ENCODE results near the gene TSHZ2. TPM values are rescaled to one million over a fixed set of nuclear protein-coding genes. Genes with fewer than 3 reads are reported as not detected.
"Not testable (repeated sequence)": the region's sequence is repeated elsewhere in the genome, so short reads cannot be mapped to it uniquely, and the experiment has no call there.

Gene TSHZ2
- total and polyA plus RNA-seq, 2 experiments from 2014 or later, result 10.4 to 32.0 TPM

DNA sequence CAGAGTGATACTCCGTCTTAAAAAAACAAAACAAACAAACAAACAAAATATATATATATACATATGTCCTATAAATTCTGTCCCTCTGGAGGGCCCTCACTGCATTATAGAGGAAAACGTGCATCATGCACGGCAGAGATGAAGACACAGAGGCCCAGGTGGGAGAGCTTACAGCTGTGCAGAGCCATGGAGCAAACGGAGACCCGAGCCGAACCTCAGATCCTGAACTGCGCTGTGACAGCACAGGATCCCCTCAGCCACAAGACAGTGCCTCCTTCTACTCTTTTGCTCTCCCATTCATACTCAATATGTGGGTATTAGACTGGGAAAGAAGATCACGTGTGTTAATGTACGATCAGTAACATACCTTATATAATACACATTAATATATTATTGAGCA lies 539.9 kb downstream of the TSHZ2 start:
- no peak for DNase-seq (ENCODE audit: low read depth in 1 of 2, low spot score in 1 of 2)
- TF ChIP-seq, protein P1, sequence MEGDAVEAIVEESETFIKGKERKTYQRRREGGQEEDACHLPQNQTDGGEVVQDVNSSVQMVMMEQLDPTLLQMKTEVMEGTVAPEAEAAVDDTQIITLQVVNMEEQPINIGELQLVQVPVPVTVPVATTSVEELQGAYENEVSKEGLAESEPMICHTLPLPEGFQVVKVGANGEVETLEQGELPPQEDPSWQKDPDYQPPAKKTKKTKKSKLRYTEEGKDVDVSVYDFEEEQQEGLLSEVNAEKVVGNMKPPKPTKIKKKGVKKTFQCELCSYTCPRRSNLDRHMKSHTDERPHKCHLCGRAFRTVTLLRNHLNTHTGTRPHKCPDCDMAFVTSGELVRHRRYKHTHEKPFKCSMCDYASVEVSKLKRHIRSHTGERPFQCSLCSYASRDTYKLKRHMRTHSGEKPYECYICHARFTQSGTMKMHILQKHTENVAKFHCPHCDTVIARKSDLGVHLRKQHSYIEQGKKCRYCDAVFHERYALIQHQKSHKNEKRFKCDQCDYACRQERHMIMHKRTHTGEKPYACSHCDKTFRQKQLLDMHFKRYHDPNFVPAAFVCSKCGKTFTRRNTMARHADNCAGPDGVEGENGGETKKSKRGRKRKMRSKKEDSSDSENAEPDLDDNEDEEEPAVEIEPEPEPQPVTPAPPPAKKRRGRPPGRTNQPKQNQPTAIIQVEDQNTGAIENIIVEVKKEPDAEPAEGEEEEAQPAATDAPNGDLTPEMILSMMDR (IDR thresholded peaks at IDR 0.05; ENCODE audit: low read depth, low read length), result no peak
- no peak overlapping the region for H3K4me3 ChIP-seq
- no peaks in the 10 kb centered on the region for H3K4me1 ChIP-seq (ENCODE audit: low read depth)
- H3K27me3 ChIP-seq, result no peaks in the 10 kb centered on the region
- no peaks in the 10 kb centered on the region for H3K36me3 ChIP-seq
- no peaks in the 10 kb centered on the region for H3K9me3 ChIP-seq (ENCODE audit: low read depth)
- no peak overlapping the region for H3K27ac ChIP-seq

DNA sequence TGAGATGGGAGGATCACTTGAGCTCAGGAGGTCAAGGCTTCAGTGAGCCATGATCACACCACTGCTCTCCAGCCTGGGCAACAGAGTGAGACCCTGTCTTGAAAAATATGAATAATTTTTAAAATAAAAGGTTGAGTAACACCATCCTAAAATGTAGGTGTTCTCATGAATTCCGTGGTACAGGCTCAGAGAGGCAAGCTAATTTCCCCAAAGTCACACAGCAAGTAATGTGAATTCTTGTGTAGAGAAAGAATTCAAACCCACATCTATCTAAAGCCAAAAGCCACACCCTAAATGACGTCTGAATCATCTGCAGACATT lies 541.0 kb downstream of the TSHZ2 start:
- DNase-seq (ENCODE audit: low read depth in 1 of 2, low spot score in 1 of 2), result no peak
- H3K4me3 ChIP-seq, result no peak overlapping the region
- TF ChIP-seq, protein P1 (IDR thresholded peaks at IDR 0.05; ENCODE audit: low read depth, low read length), result no peak

DNA sequence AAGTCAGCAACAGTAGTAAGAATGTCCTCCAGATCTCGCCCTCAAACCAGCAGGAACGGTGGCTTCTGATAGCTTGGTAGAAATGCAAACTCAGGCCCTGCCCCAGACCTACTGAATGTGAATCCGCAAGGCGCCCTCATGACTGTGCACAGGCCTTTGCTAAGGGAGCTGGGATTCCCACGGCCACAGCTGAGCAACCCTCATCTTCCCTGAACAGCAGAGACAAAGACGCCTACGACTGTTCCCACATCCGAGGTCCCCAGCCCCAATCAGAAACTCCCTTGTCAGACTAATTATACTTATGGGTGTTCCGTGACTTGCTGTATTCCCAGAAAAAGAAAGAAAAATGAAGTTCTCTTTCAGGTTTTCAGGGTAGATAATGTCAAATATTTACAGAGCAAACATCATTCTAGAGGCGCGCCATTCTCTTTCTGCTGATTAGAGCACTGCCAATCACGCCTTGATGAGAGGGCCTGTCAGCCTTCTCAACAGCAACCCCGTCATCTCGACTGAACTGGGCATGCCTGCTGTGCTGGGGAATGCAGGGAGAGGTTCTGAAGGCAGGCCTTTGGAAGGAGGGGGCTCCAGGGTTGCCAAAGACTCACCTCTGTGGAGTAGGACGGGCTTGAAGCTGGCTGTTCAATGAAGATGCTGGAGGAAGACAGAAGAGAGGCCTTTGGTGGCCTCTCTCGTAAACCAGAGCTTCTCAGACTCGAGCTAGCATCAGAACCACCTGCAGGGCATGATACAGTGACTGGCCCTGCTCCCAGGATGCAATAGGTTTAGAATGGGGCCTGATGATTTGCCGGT lies 541.5 kb downstream of the TSHZ2 start:
- Histone ChIP-seq H3K9me3 (ENCODE audit: low read depth) (no peaks in the 10 kb centered on the region), H3K36me3 (no peaks in the 10 kb centered on the region), H3K4me1 (ENCODE audit: low read depth) (no peaks in the 10 kb centered on the region), H3K27me3 (no peaks in the 10 kb centered on the region), H3K4me3 (no peak overlapping the region), H3K27ac (no peak overlapping the region)
- no peak for DNase-seq (ENCODE audit: low read depth in 1 of 2, low spot score in 1 of 2)
- TF ChIP-seq, protein P1 (IDR thresholded peaks at IDR 0.05; ENCODE audit: low read depth, low read length), result no peak

More for the DNA sequence above, 541.0 kb downstream of the TSHZ2 start:
- Histone ChIP-seq H3K36me3 (no peaks in the 10 kb centered on the region), H3K9me3 (ENCODE audit: low read depth) (no peaks in the 10 kb centered on the region), H3K27ac (no peak overlapping the region), H3K27me3 (no peaks in the 10 kb centered on the region), H3K4me1 (ENCODE audit: low read depth) (no peaks in the 10 kb centered on the region)

DNA sequence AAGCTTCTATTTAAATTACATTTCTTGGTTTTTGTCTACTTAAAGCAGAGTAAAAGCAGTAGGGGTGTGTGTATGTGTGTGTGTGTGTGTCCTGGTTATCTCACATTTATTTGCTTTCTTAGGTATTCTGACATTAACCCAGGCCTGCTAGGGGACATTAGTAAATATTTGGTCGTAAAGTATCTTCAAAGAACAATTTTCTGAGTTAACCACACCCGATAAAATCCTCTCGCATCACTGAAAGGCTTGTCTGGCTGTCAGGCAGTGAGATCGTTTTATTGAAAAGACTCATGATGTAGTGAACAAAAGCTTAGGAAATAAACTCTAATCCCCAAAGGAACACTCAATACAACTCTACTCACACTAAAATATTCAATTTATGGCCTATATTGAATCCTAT lies 543.6 kb downstream of the TSHZ2 start:
- TF ChIP-seq, protein P1 (IDR thresholded peaks at IDR 0.05; ENCODE audit: low read depth, low read length), result no peak
- Histone ChIP-seq H3K9me3 (ENCODE audit: low read depth) (no peaks in the 10 kb centered on the region), H3K4me3 (no peak overlapping the region), H3K27ac (no peak overlapping the region), H3K4me1 (ENCODE audit: low read depth) (no peaks in the 10 kb centered on the region), H3K36me3 (no peaks in the 10 kb centered on the region), H3K27me3 (no peaks in the 10 kb centered on the region)
- no peak for DNase-seq (ENCODE audit: low read depth in 1 of 2, low spot score in 1 of 2)

DNA sequence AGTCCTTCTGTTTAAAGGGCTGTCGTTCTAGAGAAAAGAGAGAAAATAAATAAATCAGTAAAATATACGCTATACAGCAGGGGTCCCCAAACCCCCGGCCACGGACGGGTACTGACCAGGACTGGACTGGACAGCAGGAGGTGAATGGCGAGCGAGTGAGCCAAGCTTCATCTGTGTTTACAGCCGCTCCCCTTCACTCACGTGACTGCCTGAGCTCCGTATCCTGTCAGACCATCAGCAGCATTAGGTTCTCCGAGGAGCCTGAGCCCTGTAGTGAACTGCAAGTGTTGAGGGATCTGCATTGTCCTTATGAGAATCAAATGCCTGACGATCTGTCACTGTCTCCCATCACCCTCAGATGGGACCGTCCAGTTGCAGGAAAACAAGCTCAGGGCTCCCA lies 545.0 kb downstream of the TSHZ2 start:
- Histone ChIP-seq H3K9me3 (ENCODE audit: low read depth) (no peaks in the 10 kb centered on the region), H3K4me1 (ENCODE audit: low read depth) (no peaks in the 10 kb centered on the region), H3K36me3 (no peaks in the 10 kb centered on the region), H3K4me3 (no peak overlapping the region), H3K27ac (no peak overlapping the region), H3K27me3 (no peaks in the 10 kb centered on the region)
- TF ChIP-seq, protein P1 (IDR thresholded peaks at IDR 0.05; ENCODE audit: low read depth, low read length), result no peak
- no peak for DNase-seq (ENCODE audit: low read depth in 1 of 2, low spot score in 1 of 2)

DNA sequence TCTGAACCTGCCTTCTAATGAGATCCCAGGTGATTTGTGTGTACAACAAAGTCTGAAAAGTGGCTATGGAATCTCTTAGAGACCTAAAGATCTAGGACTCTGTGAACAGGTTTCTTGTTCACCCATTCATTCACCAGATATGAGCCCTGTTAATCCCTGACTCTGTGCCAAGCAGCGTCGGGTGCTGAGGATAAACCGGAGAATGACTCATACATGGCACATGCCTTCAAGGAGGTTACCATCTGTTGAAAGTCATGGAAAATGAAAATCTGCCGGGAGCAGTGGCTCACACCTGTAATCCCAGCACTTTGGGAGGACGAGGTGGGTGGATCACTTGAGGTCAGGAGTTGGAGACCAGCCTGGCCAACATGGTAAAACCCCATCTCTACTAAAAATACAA lies 549.3 kb downstream of the TSHZ2 start:
- not testable (repeated sequence) for H3K9me3 ChIP-seq (ENCODE audit: low read depth); H3K27ac ChIP-seq; H3K4me3 ChIP-seq; H3K4me1 ChIP-seq (ENCODE audit: low read depth); H3K27me3 ChIP-seq; H3K36me3 ChIP-seq
- peak in 1 of 2 donors; percentile 46 for DNase-seq (ENCODE audit: low read depth in 1 of 2, low spot score in 1 of 2)

Data from cardiac muscle cell (in vitro differentiated cells and primary cell).